Chondrocyte (in vitro differentiated cells): ENCODE results near the gene ELP6. TPM values are rescaled to one million over a fixed set of nuclear protein-coding genes. Genes with fewer than 3 reads are reported as not detected.
"Not testable (repeated sequence)": the region's sequence is repeated elsewhere in the genome, so short reads cannot be mapped to it uniquely, and the experiment has no call there.

ENCODE experiments used
- DNase-seq: peaks from one replicate; pipeline ENCODE4 v3.0.0; 2021; ENCODE audit warnings: mixed read lengths, low spot score
- H3K27ac Mint-ChIP-seq: one replicate; pipeline ENCODE4 v1.8.0; 2021; ENCODE audit warnings: mild to moderate bottlenecking, moderate library complexity, mixed read lengths; ENCODE audit not compliant: unreplicated experiment
- H3K27me3 Mint-ChIP-seq: 2 replicates; pipeline ENCODE4 v1.8.0; 2021; ENCODE audit warnings: low read depth, mixed read lengths
- H3K36me3 Mint-ChIP-seq: 2 replicates; pipeline ENCODE4 v1.8.0; 2021; ENCODE audit warnings: low read depth, mixed read lengths
- H3K4me1 Mint-ChIP-seq: 2 replicates; pipeline ENCODE4 v1.8.0; 2021; ENCODE audit warnings: low read depth, mild to moderate bottlenecking, mixed read lengths
- H3K4me3 Mint-ChIP-seq: one replicate; pipeline ENCODE4 v1.8.0; 2021; ENCODE audit warnings: mild to moderate bottlenecking, moderate library complexity, mixed read lengths; ENCODE audit not compliant: unreplicated experiment
- H3K9me3 Mint-ChIP-seq: 2 replicates; pipeline ENCODE4 v1.8.0; 2021; ENCODE audit warnings: low read depth, mixed read lengths
- total RNA-seq: library from RNA; stranded (reverse); gene quantifications from 3 replicates; pipeline ENCODE4 v1.2.1, GENCODE V29; 2021
- TF ChIP-seq, protein P1 (sequence below): fragments of 200-600 bp; sonication (generic); IDR thresholded peaks from 2 replicates; pipeline ENCODE4 v1.5.0; 2021; ENCODE audit warnings: antibody characterized with exemption, mild to moderate bottlenecking, moderate library complexity

The ELP6 gene
- total RNA-seq, 1 donor from 2014 or later: 30.2 TPM

DNA sequence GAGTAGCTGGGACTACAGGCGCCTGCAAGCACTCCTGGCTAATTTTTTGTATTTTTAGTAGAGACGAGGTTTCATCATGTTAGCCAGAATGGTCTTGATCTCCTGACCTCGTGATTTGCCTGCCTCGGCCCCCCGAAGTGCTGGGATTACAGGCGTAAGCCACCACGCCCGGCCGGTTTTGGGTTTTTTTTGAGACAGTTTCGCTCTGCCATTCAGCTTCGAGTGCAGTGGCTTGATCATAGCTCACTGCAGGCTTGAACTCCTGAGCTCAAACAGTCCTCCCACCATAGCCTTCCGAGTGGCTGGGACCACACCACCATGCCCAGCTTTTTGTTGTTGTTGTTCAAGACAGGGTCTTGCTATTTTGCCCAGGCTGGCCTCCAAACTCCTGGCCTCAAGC lies 21.7 kb downstream of the ELP6 start:
- Mint-ChIP-seq H3K36me3 (peaks cover 6% of the 10 kb centered on the region), H3K27me3 (no peaks in the 10 kb centered on the region), H3K9me3 (no peaks in the 10 kb centered on the region), H3K27ac (no peak overlapping the region), H3K4me1 (peaks cover 2% of the 10 kb centered on the region), H3K4me3 (no peak overlapping the region)
- TF ChIP-seq, protein P1, sequence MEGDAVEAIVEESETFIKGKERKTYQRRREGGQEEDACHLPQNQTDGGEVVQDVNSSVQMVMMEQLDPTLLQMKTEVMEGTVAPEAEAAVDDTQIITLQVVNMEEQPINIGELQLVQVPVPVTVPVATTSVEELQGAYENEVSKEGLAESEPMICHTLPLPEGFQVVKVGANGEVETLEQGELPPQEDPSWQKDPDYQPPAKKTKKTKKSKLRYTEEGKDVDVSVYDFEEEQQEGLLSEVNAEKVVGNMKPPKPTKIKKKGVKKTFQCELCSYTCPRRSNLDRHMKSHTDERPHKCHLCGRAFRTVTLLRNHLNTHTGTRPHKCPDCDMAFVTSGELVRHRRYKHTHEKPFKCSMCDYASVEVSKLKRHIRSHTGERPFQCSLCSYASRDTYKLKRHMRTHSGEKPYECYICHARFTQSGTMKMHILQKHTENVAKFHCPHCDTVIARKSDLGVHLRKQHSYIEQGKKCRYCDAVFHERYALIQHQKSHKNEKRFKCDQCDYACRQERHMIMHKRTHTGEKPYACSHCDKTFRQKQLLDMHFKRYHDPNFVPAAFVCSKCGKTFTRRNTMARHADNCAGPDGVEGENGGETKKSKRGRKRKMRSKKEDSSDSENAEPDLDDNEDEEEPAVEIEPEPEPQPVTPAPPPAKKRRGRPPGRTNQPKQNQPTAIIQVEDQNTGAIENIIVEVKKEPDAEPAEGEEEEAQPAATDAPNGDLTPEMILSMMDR: no peak
- peak; percentile 58 for DNase-seq

DNA sequence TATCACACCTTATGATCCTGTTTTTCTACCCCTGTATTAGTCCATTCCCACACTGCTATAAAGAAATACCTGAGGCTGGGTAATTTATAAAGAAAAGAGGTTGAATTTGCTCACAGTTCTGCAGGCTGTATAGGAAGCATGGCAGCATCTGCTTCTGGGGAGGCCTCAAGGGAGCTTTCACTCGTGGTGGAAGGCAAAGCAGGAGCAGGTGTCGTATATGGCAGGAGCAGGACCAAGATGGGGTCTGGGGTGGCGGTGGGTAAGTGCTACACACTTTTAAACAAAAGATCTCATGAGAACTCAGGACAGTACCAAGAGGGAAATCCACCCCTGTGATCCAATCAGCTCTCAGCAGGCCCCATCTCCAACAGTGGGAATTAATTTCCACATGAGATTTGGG lies 22.3 kb downstream of the ELP6 start:
- Mint-ChIP-seq H3K9me3 (no peaks in the 10 kb centered on the region), H3K27me3 (no peaks in the 10 kb centered on the region), H3K36me3 (peaks cover 3% of the 10 kb centered on the region), H3K27ac (no peak overlapping the region), H3K4me1 (peaks cover 2% of the 10 kb centered on the region), H3K4me3 (no peak overlapping the region)
- TF ChIP-seq, protein P1: no peak
- peak; percentile 32 for DNase-seq

DNA sequence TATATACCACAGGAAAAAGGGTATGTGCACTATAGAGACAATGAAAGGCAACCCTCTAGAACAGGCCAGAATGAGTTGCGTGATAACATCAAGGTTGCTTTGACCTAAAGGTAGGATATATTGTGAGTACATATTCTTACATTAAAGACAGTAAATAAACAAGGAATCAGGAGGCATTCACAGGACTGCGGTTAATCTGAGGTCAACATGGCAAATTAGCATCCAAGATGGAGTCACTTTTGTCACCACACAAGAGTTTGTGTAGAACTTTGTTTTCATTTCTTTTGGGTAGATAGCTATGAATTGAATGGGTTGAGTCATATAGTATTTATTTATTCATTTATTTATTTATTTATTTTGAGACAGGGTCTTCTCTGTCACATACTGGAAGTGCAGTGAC lies 26.2 kb downstream of the ELP6 start:
- TF ChIP-seq, protein P1: no peak
- Mint-ChIP-seq H3K27me3 (no peaks in the 10 kb centered on the region), H3K4me3 (no peak overlapping the region), H3K36me3 (peaks cover 2% of the 10 kb centered on the region), H3K9me3 (no peaks in the 10 kb centered on the region), H3K27ac (no peak overlapping the region), H3K4me1 (peaks cover 2% of the 10 kb centered on the region)
- DNase-seq: no peak

DNA sequence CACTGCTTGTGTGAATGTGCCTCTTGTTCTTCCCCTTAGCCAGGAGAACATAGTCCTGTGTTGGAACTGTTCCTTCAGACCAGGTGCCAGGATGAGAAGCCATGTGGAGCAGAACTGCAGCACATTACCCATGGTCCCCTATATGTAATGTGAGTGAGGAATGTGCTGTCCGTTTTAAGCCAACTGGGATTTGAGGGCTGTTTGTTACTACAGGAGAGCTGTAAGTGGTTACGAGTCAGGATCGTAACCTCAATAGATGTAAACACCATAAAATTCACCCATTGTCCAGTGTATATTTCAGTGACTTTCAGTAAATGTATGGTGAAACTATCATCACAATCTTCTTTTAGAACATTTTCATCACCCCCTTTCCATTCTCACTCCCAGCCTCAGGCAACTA lies 27.7 kb downstream of the ELP6 start:
- TF ChIP-seq, protein P1: no peak
- no peaks in the 10 kb centered on the region for H3K9me3 Mint-ChIP-seq
- H3K4me3 Mint-ChIP-seq: no peak overlapping the region
- H3K27ac Mint-ChIP-seq: no peak overlapping the region
- no peaks in the 10 kb centered on the region for H3K27me3 Mint-ChIP-seq
- peaks cover 2% of the 10 kb centered on the region for H3K4me1 Mint-ChIP-seq
- H3K36me3 Mint-ChIP-seq: peaks cover 2% of the 10 kb centered on the region
- DNase-seq: no peak

DNA sequence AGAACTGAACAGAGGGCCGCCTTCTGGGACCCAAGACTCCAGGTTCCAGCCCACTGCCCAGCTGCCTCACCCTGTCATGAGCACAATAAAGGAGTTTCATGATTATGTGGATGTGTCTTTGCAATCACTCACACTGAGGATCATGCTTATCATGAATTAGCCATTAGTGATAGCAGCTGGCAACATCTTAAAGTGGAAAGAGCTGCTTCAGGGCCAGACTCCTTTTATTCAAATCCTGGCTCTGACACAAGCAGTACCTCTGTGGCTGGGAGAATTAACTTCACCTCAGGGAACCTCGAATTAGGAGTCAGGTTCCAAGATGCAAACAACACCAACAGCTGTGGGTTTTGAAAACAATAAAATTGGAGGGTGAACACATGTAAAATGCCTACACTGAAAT lies 31.1 kb downstream of the ELP6 start:
- Mint-ChIP-seq H3K4me1 (no peaks in the 10 kb centered on the region), H3K27me3 (no peaks in the 10 kb centered on the region)

DNA sequence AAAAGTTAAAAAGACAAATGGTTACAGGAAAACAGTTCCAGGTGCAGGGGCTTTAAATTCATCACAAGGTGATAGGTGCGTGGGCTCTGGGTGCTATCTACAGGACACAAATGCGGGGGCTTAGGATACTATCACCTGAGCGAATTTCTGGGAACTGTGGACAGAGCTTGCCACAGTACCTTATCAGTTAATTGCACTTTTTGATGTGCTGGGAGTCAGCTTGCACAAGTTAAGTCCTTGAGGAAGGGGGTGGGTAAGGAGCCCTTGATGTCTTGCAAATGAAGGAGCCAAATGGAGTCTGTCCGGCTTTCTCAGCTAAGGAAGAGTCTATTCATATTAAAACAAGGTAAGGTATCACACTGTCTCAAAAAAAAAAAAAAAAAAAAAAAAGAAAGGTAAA lies 31.7 kb downstream of the ELP6 start:
- not testable (repeated sequence) for H3K36me3 Mint-ChIP-seq, H3K27ac Mint-ChIP-seq, H3K27me3 Mint-ChIP-seq, H3K4me3 Mint-ChIP-seq, H3K9me3 Mint-ChIP-seq, H3K4me1 Mint-ChIP-seq
- peak; percentile 2 for DNase-seq

More for the DNA sequence above, 31.1 kb downstream of the ELP6 start:
- DNase-seq: peak; percentile 10
- TF ChIP-seq, protein P1: no peak
- no peak overlapping the region for H3K27ac Mint-ChIP-seq
- no peak overlapping the region for H3K4me3 Mint-ChIP-seq
- no peaks in the 10 kb centered on the region for H3K9me3 Mint-ChIP-seq
- peaks cover 2% of the 10 kb centered on the region for H3K36me3 Mint-ChIP-seq

DNA sequence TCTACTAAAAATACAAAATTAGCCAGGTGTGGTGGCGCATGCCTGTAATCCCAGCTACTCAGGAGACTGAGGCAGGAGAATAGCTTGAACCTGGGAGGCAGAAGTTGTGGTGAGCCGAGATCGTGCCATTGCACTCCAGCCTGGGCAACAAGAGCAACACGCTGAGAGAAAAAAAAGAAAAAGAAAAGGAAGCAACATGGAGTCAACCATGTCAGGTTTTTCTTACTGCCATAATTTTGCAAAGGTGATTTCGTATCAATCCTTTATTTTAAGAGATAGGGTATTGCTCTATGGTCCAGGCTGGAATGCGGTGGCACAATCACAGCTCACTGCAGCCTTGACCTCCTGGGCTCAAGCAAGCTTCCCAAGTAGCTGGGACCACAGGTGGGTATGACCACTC lies 33.2 kb downstream of the ELP6 start:
- not testable (repeated sequence) for H3K9me3 Mint-ChIP-seq, DNase-seq, H3K4me3 Mint-ChIP-seq, H3K36me3 Mint-ChIP-seq, H3K27me3 Mint-ChIP-seq
- H3K27ac Mint-ChIP-seq: peak overlapping the region; percentile 12
- H3K4me1 Mint-ChIP-seq: peaks cover 10% of the 10 kb centered on the region
